AG04449 (cell line): ENCODE measurements around the gene DISC1.
"Not testable (repeated sequence)": the region's sequence is repeated elsewhere in the genome, so short reads cannot be mapped to it uniquely, and the experiment has no call there.

Source experiments
- CTCF ChIA-PET: fragments of 350-600 bp; formaldehyde crosslinking; extraction: SDS; loops from one replicate; lab custom pipeline; 2021; ENCODE audit warnings: antibody characterized with exemption; lab: Yijun Ruan, JAX
- POLR2A ChIA-PET: fragments of 400-600, 350-600 bp; formaldehyde crosslinking; extraction: SDS; loops from one replicate; lab custom pipeline; 2020; ENCODE audit warnings: antibody characterized with exemption, inconsistent platforms; lab: Yijun Ruan, JAX
- DNase-seq: peaks from one replicate; pipeline ENCODE4 v3.0.0-alpha.2; 2010; ENCODE audit warnings: low read depth, low spot score
- H3K4me3 ChIP-seq: 2 replicates; pipeline ENCODE4 v1.5.1; 2011; ENCODE audit warnings: low read depth, mild to moderate bottlenecking, control low read depth, low read length
- CTCF ChIP-seq: IDR thresholded peaks from one replicate; pipeline ENCODE4 v1.5.1; 2011; ENCODE audit warnings: mild to moderate bottlenecking, moderate library complexity, low read length, control low read depth, inconsistent platforms; ENCODE audit not compliant: insufficient read depth; ENCODE audit errors: missing control alignments

DISC1 gene

GRCh38 chr1:231779081-231779480 is 152.5 kb downstream of the DISC1 start:
- H3K4me3 ChIP-seq: no peak overlapping the region
- POLR2A ChIA-PET: interaction anchor here (0.6 kb wide), 1 partner anchor 49 kb away, joined by 3 read pairs; no protein-coding TSS in a partner anchor
- no peak for DNase-seq
- CTCF ChIA-PET: interaction anchor here (2.0 kb wide), 1 partner anchor 22 kb away, joined by 9 read pairs; no protein-coding TSS in a partner anchor
- no peak for TF ChIP-seq CTCF

DNA sequence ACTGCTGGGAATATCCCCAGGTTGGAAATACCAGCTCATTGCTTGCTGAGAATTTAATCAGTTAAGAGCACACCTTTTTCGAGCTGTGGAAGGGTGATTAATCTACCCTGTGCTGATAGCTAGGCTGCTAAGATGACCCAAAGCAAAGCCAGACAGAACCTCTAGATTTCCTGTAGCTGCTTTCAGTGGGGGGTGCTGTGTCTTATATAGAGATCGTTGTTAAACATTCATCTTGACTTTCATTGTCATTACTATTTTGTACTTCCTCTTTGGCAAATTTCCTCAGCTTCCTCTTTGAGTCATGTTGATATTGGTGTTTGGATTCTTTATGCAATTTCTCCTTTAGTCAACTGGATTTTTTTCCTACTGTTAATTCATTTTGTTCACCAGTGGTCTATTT is 155.3 kb downstream of the DISC1 start:
- no peak overlapping the region for H3K4me3 ChIP-seq
- POLR2A ChIA-PET: interaction anchor here (0.7 kb wide), 1 partner anchor 41 kb away, joined by 3 read pairs; no protein-coding TSS in a partner anchor
- CTCF ChIA-PET: interaction anchor here (1.1 to 2.3 kb wide), 3 partner anchors 9 to 25 kb away, joined by 3 to 15 read pairs (median 3); no protein-coding TSS in a partner anchor
- TF ChIP-seq CTCF: no peak
- DNase-seq: no peak

DNA sequence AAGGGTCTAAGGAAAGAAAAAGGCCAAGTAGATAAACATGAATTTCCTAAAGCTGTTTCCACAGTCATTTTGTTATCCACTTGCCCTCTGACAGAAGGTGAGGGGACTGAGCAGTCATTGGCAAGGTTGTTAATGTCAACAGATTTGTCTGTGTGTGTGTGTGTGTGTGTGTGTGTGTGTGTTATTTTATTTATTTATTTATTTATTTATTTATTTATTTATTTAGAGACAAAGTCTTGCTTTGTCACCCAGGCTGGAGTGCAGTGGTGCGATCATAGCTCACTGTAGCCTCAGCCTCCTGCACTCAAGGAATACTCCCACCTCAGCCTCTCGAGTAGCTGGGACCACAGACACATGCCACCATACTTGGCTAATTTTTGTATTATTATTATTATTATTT is 158.5 kb downstream of the DISC1 start:
- CTCF ChIA-PET: interaction anchor here (1.7 kb wide), 1 partner anchor 9 kb away, joined by 12 read pairs; no protein-coding TSS in a partner anchor
- POLR2A ChIA-PET, DNase-seq, H3K4me3 ChIP-seq: not testable (repeated sequence)

DNA sequence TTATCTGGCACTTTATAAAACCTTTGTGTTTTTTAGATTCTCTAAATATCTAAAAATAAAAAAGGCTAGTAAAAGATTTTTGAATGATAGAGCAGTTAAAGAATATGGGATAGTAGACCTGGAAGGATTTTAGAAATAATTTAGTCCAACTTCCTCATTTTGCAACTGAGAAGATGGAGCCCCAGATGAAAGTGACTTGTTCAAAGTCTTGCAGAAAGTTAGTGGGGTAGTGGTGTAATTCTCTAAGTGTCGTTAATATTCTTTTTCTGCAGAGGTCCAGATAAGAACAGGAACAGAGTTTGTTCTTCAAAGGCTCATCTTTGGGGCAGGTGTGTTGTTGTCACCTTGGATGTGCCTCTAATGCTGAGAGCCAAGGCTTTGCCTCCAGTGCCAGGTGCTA is 159.5 kb downstream of the DISC1 start:
- no peak overlapping the region for H3K4me3 ChIP-seq
- TF ChIP-seq CTCF: no peak
- ChIA-PET CTCF (interaction anchor here (0.7 kb wide), 1 partner anchor 30 kb away, joined by 3 read pairs; no protein-coding TSS in a partner anchor), POLR2A (no interaction called here)
- DNase-seq: no peak

GRCh38 chr1:231792634-231793033 is 166.0 kb downstream of the DISC1 start:
- no peak for TF ChIP-seq CTCF
- CTCF ChIA-PET: interaction anchor here (1.5 to 1.7 kb wide), 2 partner anchors 26 to 36 kb away, joined by 4 to 5 read pairs; no protein-coding TSS in a partner anchor
- POLR2A ChIA-PET: no interaction called here
- no peak overlapping the region for H3K4me3 ChIP-seq
- DNase-seq: no peak

GRCh38 chr1:231793893-231794292 is 167.3 kb downstream of the DISC1 start:
- CTCF ChIA-PET: interaction anchor here (1.7 kb wide), 1 partner anchor 37 kb away, joined by 4 read pairs; no protein-coding TSS in a partner anchor
- POLR2A ChIA-PET: no interaction called here
- no peak for TF ChIP-seq CTCF
- no peak for DNase-seq
- H3K4me3 ChIP-seq: no peak overlapping the region

DNA sequence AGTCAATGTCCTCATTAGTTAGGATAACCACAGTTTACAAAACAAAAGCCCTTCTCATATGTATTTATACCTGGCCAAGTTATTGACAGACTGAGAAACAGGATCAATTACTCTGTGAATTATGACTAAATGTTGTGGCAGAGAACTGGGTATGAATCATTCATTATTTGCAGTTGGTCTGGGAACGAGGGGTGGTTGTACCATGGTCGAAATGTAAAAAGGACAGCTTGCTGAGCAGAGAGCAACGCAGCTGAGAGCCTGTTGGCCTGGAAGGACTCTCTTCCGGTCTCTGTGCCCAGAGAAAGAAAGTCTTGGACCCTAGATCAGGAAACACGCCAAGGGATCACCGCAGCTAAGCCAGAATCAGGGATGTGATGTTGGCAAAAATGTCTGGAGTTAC is 169.6 kb downstream of the DISC1 start:
- no peak for DNase-seq
- CTCF ChIA-PET: no interaction called here
- no peak overlapping the region for H3K4me3 ChIP-seq
- POLR2A ChIA-PET: no interaction called here
- TF ChIP-seq CTCF: no peak
